Measurements from ENCODE around the gene ITGA6.
"Not testable (repeated sequence)": the region's sequence is repeated elsewhere in the genome, so short reads cannot be mapped to it uniquely, and the experiment has no call there.

The ITGA6 gene

DNA sequence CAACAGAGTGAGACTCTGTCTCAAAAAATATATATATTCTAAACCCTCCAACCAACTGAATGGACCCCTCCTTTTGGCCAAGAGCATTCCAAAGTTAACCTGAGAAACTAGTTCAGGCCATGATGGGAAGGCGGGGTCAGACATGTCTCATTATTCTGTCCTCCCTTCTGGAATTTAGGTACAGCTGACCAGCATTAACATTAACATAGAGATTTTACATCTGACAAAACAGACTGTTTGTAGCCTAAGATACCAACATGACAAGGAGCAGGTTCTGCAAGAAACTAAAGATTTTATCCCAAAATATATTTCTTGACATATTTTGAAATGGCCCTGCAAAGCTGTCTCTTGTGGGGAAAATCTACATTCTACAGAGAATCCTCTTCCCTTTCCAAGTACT, 121.7 kb downstream of the ITGA6 start:
- DNase-seq (ENCODE audit: insufficient read length) (no peak), FAIRE-seq (no peak)
- no peak for TF ChIP-seq POLR2AphosphoS5 (IDR thresholded peaks at IDR 0.05; ENCODE audit: low read depth, low read length)
- TF ChIP-seq TAF1 (IDR thresholded peaks at IDR 0.05; ENCODE audit: borderline replicate concordance, low read depth, low read length) = no peak
- TF ChIP-seq POLR2A (IDR thresholded peaks at IDR 0.05; ENCODE audit: low read depth, low read length) = no peak

DNA sequence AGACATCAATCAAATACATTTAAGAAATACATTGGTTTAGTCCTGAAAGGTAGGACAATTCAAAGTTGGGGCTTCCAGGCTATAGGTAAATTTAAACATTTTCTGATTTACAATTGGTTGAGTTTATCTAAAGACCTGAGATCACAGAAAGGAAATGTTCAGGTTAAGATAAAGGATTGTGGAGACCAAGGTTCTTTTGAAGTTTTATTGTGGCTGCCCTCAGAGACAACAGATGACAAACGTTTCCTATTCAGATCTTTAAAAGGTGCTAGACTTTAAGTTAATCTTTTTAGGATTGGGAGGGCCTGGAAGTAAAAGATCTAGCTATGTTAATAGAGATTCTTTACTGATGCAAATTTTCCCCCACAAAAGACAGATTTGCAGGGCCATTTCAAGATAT, 122.4 kb downstream of the ITGA6 start:
- not testable (repeated sequence) for FAIRE-seq; DNase-seq (ENCODE audit: insufficient read length)

DNA sequence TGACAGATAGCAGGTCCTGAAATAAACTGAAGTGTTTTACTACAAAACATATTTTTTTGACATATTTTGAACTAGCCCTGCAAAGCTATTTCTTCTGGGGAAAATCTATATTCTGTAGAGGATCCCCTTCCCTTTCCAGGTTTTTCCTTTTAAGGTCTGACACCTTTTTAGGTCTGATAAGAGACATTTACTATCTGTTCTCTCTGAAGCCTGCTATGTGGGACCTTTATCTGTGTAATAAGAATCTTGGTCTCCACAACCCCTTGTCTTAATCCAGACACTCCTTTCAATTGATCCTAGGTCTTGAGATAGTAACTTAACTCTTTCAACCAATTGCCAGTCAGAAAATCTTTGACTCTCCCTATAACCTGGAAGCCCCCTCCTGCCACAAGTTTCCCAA, 123.0 kb downstream of the ITGA6 start:
- no peak for TF ChIP-seq POLR2A (IDR thresholded peaks at IDR 0.05; ENCODE audit: low read depth, low read length)
- no peak for TF ChIP-seq TAF1 (IDR thresholded peaks at IDR 0.05; ENCODE audit: borderline replicate concordance, low read depth, low read length)
- no peak for TF ChIP-seq POLR2AphosphoS5 (IDR thresholded peaks at IDR 0.05; ENCODE audit: low read depth, low read length)
- FAIRE-seq = no peak
- no peak for DNase-seq (ENCODE audit: insufficient read length)

DNA sequence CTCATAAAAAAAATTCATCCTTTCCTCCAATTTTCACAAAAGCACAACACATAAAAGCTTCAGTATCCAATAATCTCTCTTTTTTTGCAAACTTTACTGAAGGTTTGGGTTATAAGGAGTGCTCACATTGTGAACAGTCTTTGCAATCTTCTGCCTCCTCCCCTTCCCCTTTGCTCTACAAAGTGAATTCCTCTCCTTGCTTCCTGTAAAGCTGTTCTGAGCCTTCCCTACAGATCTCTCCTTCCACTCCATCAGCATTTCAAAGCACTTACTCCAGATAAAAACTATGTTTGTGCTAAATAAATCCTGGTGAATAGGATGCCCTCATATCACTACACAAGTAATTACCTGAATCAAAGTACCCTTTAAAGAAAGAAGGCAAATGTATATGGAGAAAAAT, 123.9 kb downstream of the ITGA6 start:
- FAIRE-seq (no peak), DNase-seq (ENCODE audit: insufficient read length) (no peak)
- TF ChIP-seq POLR2A (IDR thresholded peaks at IDR 0.05; ENCODE audit: low read depth, low read length) (no peak), POLR2AphosphoS5 (IDR thresholded peaks at IDR 0.05; ENCODE audit: low read depth, low read length) (no peak), TAF1 (IDR thresholded peaks at IDR 0.05; ENCODE audit: borderline replicate concordance, low read depth, low read length) (no peak)

DNA sequence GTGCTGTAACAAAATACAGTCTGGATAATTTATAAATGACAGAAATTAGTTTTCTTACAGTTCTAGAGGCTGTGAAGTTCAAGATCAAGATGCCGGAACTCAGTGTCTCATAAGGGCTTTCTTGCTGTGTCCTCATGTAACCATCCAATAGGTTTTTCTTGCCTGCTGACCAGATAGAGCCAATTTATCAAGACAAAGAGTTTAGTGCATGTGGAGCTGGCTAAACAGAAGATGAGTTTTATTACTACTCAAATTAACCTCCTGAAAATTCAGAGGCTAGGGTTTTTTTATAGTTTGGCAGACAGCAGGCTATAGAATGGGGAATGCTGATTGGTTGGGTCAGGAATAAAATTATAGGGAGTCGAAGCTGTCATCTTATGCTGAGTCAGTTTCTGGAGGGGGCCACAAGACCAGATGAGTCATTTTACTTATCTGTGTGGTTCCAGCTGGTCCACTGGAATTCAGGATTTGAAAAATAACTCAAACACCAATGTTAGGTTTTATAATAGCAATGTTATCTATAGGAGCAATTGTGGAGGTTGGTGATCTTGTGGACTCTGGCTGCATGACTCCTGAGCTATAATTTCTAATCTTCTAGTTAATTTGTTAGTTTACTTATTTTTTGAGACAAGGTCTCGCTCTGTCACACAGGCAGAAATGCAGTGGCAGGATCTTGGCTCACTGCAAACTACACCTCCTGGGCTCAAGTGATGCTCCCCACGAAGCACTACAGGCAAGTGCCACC, 125.3 kb downstream of the ITGA6 start:
- FAIRE-seq (no peak), DNase-seq (ENCODE audit: insufficient read length) (no peak)
- TF ChIP-seq TAF1 (IDR thresholded peaks at IDR 0.05; ENCODE audit: borderline replicate concordance, low read depth, low read length) (no peak), POLR2A (IDR thresholded peaks at IDR 0.05; ENCODE audit: low read depth, low read length) (no peak), POLR2AphosphoS5 (IDR thresholded peaks at IDR 0.05; ENCODE audit: low read depth, low read length) (no peak)

DNA sequence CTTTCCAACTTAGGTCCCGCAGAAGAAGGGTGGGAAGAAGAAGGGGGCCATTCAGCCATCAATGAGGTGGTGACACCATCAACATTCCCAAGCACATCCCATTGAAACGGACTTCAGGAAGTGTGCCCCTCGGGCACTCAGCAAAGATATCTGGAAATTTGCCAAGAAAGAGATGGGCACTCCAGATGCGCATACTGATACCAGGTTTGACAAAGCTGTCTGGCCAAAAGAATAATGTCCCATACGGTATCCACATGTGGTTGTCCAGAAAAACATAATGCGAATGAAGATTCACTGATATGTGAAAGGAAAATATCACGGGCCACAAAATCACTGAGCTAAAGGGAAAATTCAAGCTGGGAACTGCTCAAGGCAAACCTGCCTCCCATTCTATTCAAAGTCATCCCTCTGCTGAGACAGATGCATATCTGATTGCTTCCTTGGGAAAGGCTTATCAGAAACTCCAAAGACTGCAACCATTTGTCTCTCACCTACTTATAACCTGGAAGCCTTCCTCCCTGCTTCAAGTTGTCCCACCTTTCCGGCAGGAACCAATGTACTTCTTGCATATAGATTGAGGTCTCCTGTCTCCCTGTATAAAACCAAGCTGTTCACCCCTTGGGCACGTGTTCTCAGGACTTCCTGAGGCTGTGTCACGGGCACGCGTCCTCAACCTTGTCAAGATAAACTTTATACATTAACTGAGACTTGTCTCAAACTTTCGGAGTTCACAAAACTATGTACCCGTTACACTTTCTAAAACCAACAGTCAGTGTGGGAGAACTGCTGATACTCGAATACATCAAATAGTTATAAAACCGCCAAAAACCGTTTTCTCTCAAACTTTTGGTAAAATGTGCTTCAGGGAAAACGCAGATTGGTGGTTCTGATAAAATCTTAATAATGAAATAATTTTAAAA, 127.2 kb downstream of the ITGA6 start:
- FAIRE-seq = no peak
- no peak for DNase-seq (ENCODE audit: insufficient read length)
- TF ChIP-seq POLR2AphosphoS5 (IDR thresholded peaks at IDR 0.05; ENCODE audit: low read depth, low read length) = no peak
- no peak for TF ChIP-seq TAF1 (IDR thresholded peaks at IDR 0.05; ENCODE audit: borderline replicate concordance, low read depth, low read length)
- TF ChIP-seq POLR2A (IDR thresholded peaks at IDR 0.05; ENCODE audit: low read depth, low read length) = no peak

DNA sequence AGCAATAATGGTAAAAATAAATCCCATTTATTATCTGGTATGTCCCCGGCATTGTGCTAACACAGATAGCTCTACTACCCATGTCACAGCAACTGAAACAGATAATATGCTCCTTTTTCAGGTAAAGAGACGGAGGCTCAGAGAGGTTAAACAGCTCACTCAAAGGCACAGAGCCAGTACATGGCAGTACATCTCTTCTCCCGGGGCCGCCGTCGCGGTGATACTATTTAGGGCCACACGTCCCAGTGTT, 127.8 kb downstream of the ITGA6 start:
- no peak for FAIRE-seq
- DNase-seq (ENCODE audit: insufficient read length) = no peak
- no peak for TF ChIP-seq POLR2A (IDR thresholded peaks at IDR 0.05; ENCODE audit: low read depth, low read length)

All from GM12892 (cell line).